NCI-H446 treated with DMSO at 0.1 percent for 48 hours (cell line): ENCODE measurements around the gene EVI5.
"Not testable (repeated sequence)": the region's sequence is repeated elsewhere in the genome, so short reads cannot be mapped to it uniquely, and the experiment has no call there.

Experiments
- DNase-seq: peaks from one replicate; lab custom pipeline; 2025; lab: John Stamatoyannopoulos, UW

The EVI5 gene

DNA sequence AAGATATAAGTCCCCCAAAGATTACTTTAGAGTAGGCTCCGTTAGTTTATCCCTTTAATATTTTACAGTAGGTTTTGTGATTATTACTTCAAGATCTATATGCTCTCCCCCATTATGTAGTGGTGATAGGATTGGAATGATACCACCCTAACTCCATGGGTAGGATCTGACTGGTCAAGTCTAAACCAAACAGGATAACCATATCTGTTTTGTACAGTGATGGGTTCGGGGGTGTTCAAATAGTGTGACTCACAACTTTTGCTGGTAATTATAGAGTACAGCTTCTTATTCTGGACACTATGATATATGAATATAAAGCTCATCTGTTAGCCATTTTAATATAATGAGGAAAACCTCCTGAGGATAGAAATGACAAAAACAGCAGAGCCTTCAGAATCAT, 212.4 kb downstream of the EVI5 start:
- DNase-seq: no peak

DNA sequence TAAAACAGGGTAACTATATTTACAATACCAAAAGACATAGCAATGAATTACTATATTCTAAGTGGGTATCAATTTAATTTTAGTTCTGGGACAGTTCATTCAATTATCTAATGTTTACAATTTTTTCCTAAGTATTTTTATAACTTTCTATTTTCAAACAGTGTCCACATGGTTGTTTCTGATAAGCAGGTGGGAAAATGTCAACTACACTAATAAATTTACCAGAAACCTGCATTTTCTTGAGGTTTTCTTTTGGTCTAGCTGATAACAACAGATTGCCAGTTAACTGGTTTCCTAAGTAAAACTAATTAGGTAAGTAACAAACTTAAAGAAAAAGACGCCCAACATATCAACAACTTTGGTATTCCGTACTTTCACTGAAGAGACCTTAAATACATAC, 213.3 kb downstream of the EVI5 start:
- DNase-seq: no peak

DNA sequence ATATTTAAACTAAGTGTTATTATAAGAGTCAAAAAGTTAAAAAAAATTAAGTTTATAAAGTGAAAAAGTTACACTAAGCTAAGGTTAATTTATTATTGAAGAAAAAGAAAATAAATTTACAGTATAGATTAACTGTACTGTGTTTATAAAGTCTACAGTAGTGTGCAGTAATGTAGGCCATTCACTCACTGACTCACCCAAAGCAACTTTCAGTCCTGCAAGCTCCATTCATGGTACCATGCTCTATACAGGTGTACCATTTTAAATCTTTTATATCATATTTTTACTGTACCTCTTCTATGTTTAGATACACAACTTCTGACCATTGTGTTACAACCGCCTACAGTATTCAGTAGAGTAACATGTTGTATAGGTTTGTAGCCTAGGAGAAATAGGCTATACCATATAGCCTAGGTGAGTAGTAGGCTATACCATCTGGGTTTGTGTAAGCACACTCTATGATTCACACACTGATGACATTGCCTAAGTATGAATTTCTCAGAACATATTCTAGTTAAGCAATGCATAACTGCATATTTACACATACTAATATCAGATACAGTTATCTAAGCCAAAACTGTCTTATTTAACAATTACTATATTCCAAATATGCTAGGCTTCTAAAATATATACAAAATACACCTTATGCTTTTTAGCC, 217.6 kb downstream of the EVI5 start:
- no peak for DNase-seq

DNA sequence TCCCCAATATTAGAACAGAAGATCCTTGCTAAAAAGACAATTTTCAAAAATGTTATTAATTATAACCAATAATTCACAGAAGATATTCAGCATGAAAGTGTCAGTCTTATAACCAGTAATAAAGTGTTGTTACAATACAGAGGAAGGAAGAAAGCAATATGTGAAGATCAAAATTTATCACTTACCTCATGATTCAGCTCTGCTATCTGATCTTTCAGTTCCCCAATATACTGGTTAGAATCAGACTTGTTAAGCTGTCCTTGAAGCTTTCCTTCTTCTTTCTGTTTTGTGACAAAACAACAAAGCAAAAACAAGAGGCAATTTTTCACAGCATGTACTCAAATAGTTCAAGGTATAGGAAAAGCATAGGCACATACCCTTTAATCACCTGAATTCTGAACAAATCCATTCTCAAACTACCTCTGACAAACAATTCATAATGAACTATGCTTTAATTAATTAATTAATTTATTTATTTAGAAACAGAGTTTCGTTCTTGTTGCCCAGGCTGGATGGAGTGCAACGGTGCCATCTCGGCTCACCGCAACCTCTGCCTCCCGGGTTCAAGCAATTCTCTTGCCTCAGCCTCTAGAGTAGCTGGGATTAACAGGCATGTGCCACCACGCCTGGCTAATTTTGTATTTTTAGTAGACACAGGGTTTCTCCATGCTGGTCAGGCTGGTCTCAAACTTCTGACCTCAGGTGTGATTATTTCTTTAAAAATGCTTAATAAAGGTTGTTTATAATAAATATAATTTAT, 221.3 kb downstream of the EVI5 start:
- no peak for DNase-seq

DNA sequence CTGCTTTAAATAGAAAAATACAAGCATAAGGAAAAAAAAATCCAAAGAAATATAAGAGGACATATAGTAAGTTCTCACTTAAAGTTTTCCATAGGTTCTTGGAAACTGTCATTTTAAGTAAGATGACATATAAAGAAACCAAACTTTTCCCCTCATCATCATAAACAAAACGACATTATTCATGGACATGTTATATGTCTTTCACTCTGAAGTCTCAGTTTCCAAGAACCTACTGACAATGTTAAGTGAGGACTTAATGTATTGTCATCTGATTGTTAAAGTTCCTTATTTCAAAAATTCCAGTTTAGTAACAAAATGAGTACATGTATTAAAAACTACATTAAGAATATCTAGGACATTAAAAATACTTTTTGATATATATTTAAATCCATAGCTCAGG, 228.6 kb downstream of the EVI5 start:
- no peak for DNase-seq

DNA sequence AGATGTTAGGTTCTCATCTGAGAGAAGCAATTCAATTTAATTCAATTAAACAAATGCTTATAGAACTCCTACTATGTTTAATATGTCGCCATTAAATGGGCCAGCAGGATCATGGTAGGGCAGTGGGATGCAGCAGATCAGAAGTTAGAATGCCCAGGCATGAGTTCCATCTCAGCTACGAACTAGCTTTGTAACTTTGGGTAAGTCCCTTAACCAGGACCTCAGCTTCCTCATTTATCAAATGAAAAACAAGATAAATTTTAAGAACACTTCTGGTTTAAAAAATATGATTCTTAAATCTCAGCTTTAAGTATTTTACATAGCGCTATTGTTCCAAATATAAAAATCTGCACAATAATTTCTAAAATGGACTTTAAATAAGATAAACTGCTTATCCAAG, 230.7 kb downstream of the EVI5 start:
- DNase-seq: no peak

DNA sequence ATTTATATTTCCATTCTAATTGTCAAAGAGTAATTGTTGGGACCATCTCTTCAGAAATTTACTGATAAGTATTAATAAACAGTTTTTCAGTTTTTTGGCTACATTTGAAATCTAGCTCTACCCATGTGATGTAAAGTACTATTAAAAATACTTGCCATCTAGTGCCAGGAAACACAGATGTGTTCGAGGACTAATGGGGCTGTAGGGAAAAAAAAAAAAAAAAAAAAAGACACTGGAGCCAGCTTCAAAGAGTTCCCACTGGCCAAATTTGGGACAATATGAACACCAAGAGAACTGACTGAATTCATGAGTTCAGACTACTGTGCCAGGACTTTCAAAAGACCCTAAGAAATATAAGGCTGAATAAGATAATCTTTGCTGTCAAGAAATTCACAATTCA, 233.0 kb downstream of the EVI5 start:
- peak; percentile 85 for DNase-seq

DNA sequence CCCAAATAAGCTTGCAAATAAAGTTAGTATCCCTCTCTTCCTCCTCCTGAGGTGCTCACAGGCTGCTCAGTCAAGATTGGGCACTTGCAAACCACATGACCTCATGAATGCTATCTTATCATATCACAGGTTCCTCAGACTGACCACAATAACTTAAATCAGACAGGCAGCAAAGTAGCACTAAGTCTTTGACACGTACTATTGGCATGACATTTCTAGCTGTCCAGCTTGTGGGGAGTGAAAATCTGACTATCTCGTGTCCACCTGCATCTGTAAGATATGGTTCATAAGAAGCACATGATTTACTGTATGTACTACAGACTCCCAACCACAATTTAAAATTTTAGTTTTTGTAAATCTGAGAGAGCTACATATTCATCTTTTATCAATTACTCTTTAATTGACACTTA, 240.1 kb downstream of the EVI5 start:
- no peak for DNase-seq

DNA sequence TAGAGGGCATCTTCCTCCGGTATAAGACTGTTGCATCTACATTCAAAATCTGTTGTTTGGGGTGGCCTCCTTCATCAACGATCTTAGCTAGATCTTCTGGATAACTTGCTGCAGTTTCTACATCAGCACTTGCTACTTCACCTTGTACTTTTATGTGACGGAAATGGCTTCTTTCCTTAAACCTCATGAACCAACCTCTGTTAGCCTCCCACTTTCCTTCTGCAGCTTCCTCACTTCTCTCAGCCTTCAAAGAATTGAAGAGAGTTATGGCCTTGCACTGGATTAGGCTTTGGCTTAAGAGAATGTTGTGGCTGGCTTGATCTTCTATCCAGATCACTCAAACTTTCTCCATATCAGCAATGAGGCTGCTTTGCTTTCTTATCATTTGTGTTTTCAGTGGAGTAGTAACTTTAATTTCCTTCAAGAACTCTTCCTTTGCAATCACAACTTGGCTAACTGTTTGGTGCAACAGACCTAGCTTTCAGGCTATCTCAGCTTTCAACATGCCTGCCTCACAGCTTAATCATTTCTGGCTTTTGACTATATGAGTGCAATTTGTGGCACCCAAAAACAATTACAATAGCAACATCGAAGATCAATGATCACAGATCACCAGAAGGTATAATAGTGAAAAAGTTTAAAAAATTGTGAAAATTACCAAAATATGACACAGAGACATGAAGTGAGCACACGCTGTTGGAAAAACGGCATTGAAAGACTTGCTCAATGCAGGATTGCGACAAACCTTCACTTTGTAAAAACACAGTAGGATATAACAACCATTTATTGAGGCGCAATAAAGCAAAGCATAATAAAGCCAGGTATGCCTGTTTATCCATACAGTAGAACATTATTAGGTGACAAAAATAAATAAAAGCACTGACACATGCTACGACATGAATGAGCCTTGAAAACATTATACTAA, 241.5 kb downstream of the EVI5 start:
- no peak for DNase-seq

DNA sequence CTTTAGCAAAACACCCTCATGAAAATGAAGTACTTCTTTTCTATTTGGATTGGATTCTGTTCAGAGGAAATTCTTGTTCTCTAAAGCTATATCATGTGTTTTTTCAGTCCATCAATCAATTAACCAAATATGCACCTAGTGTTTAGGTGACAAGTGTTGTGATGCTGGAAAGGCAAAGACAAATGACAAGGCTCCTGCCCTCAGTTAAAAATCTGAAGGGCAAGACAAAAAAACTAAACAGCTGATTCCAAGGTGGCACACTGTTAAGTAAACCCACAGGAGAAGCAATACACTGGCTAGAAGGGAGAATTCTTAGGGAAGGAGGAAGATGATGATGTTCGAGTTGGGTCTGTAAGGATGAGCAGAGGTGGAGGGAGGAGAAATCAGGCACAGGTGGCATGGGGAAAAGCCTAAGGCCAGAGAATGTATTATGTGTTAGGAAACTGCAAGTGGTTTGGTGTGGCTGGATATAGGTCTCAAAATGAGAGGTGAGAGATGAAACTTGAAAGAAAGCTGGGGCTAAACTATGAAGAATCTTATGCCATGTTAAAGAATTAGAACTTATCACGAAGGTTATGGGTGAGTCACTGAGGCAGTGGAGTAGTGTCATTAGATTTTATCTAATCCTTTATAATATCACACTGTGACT, 246.4 kb downstream of the EVI5 start:
- DNase-seq: no peak

DNA sequence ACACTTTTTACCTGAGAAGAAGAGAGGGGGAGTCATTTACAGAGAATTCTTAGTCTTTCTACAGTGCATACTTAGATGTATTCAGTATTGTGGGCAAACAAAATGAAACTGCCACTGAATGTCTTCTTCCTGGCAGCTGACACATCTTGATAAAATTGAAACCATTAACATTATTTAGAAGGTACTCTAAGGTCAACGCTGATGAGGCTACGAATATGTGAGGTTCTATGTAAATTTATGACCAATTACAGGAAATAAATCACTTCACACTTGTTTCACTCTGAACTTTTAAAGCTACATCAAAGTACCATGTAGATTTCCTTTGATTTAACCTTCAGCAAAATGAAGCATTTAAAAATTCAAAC, 246.9 kb downstream of the EVI5 start:
- no peak for DNase-seq

DNA sequence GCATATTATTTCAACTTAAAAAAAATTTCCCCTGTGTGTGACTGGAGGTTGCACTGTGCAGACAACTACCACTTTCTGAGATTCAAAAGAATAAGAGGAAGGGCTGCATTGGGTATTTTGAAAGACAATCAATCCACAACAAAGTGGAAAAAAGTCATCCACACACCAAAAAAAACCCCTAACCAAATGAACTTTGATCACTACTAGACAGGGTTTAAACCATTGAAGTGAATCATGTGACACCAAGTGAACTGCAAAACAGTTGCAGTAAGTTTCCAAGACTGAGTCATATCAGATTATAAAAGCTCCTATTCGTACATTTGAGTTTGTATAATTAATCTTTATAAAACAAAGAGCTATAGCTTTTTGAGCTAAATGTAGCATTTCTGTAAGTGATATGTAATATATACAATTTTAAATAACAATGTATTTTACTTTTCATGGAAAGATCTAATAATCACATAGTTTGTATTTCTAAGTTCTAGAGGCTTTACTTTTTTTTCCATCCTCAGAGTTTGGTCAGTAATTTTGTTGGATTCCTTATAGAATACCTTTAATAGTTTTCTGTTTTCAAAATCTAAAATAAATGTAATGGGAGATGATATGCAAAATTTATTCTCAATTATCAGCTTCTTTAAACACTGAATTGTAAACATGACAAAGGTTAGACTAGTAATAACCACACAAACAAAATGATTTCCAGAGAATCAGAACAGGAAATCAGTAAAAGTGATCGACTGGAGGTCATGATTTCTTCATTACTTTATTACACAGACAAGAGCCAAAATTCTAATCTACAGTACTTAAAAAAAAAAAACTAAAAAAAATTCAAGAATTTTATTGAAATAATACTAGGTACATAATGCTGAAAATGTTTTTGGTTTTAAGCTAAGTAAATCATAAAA, 247.7 kb downstream of the EVI5 start:
- DNase-seq: no peak

DNA sequence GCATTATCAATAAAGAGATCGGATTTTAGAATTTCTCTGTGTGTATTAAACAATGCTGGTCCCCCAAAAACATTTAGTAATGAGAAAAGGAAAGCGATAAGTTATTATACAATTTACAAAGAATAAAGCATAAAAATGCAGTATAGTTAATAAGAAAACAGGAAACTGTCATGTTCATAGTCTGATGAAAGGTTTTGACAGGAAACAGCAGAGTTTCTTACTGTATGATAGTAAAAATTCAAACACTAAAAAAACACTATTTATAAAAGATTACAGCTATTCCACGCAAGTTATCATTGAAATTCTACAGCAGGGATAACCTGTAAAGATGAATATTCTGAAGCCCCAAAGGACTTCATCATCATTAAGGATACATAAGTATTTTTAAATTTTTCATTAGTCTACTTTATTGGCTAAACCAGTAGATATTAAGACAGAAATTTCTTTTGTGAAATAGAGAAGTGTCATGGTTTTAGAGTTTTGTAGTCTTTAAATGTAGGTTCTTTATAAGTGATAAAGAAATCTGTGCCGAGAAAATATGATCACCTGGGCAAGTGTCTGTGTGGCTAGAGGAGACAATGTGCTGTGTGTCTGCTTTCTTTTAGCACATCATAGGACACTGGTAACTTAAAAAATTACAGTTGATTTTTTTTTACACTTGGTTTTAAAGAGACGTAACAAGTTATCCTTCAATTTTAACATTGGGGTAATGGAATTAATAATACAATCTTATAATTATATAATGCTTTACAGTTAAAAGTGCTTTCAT, 248.5 kb downstream of the EVI5 start:
- DNase-seq: no peak

DNA sequence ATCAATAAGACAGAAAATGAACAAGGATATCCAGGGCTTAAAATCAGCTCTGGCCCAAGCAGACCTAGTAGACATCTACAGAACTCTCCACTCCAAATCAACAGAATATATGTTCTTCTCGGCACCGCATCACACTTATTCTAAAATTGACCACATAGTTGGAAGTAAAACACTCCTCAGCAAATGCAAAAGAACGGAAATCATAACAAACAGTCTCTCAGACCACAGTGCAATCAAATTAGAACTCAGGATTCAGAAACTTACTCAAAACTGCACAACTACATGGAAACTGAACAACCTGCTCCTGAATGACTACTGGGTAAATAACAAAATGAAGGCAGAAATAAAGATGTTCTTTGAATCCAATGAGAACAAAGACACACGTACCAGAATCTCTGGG, 252.5 kb downstream of the EVI5 start:
- DNase-seq: not testable (repeated sequence)

DNA sequence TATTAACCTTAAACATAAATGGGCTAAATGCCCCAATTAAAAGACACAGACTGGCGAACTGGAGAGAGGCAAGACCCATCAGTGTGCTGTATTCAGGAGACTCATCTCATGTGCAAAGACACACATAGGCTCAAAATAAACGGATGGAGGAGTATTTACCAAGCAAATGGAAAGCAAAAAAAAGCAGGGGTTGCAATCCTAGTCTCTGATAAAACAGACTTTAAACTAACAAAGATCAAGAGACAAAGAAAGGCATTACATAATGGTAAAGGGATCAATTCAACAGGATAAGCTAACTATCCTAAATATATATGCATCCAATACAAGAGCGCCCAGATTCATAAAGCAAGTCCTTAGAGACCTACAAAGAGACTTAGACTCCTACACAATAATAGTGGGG, 253.0 kb downstream of the EVI5 start:
- not testable (repeated sequence) for DNase-seq

DNA sequence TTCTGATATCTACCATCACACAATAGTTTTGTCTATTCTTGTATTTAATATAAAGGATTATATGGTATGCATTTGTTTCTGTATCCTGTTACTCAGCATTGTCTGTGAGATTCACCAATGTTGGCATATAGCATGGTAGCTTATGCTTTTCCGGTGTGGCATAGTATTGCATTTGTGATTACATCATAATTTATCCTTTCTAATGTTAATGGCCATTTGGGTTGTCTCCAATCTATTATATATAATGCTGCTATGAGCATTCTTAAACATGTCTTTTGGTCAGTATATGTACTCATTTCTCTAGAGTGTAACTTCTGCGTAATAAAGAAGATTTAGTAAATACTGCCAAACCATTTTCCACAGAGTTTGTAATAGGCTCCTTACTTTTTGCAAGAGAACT, 257.2 kb downstream of the EVI5 start:
- no peak for DNase-seq

DNA sequence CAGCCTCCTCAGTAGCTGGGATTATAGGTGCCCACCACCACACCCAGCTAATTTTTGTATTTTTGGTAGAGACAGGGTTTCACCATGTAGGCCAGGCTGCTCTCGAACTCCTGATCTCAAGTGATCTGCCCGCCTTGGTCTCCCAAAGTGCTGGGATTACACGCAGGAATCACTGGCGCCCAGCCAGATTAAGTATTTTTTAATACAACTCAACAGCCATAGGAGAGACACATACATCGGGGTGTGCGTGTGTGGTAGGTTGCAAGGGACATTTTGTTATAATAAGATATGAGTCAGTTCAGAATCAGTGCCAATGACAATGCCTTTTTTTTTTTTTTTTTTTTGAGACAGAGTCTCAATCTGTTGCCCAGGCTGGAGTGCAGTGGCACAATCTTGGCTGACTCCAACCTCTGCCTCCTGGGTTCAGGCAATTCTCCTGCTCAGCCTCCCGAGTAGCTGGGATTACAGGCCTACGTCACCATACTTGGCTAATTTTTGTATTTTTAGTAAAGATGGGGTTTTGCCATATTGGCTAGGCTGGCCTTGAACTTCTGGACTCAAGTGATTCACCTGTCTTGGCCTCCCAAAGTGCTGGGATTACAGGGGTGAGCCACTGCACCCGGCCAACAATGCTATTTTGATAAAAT, 259.8 kb downstream of the EVI5 start:
- not testable (repeated sequence) for DNase-seq

DNA sequence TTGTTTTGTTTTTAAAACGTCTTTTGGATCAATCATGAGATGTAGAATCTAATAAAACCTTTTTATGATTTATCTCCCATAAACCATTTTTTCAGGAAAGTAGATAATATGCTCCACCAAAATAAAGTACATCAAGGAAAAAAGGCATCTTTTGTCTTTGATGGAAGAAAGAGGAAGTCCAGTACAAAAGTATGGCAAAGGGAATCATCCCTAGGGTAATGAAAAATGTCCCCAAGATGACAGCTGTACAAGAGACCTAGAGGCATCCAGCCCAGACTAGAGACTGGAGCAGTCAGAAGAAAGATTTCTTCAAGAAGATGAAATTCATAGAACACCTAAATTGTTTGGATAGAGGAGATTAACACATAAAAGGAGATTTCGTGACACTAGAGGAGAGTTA, 265.9 kb downstream of the EVI5 start:
- no peak for DNase-seq

DNA sequence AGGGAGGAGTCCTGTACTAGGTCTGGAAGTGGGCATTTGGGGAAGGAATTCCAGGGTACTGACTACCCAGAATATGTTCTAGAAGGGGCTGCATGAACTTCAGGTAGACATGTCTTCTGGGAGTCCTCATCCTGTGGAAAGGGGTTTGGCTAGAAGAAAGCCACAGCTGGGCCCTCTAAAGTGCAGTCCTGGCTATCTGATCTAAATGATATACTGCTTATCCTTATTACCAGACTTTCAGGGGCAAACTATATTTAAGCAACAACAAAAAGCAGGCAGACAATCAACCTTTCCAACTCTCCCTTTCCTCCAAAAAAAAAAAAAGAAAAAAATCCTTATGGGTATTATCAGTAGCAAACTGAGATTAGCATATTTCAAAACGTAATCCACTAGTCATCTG, 268.3 kb downstream of the EVI5 start:
- no peak for DNase-seq

DNA sequence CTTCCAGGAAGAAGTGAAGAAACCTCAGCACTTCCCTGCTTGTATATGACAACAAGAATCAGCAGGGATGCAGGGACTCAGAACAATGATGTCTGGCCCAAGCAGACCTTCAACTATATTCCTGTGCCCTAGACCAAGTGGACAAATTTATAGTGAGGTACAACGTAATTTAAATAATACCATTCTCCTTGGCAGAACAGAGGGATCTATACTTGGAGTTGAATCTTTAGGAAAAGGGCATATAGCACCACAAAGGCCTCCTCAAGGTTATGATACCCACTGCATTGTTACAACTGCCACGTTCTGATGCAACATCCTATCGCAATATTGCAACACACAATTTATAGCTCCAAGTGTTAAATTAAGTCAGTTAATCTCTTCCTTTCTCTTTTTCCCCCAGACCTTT, 269.1 kb downstream of the EVI5 start:
- DNase-seq: no peak
